Ishikawa (cell line): ENCODE results near the gene RMI1.

ENCODE experiments used
- CEBPB ChIP-seq: IDR thresholded peaks from 2 replicates; pipeline ENCODE4 v1.6.1; 2012
- CREB1 ChIP-seq: IDR thresholded peaks from 2 replicates; pipeline ENCODE4 v1.6.1; 2012; ENCODE audit warnings: low read depth
- EGR1 ChIP-seq: IDR thresholded peaks from 2 replicates; pipeline ENCODE4 v1.6.1; 2012
- EP300 ChIP-seq: IDR thresholded peaks from 2 replicates; pipeline ENCODE4 v1.6.1; 2012; ENCODE audit warnings: borderline replicate concordance
- NFIC ChIP-seq: IDR thresholded peaks from 2 replicates; pipeline ENCODE4 v1.6.1; 2012
- RAD21 ChIP-seq: IDR thresholded peaks from 2 replicates; pipeline ENCODE4 v1.6.1; 2012; ENCODE audit warnings: low read depth
- TAF1 ChIP-seq: IDR thresholded peaks from 2 replicates; pipeline ENCODE4 v1.6.1; 2012; ENCODE audit warnings: low read depth, mild to moderate bottlenecking
- TCF12 ChIP-seq: IDR thresholded peaks from 2 replicates; pipeline ENCODE4 v1.6.1; 2012; ENCODE audit warnings: low read depth
- YY1 ChIP-seq: IDR thresholded peaks from 2 replicates; pipeline ENCODE4 v1.6.1; 2012; ENCODE audit warnings: low read depth
- ZBTB7A ChIP-seq: IDR thresholded peaks from 2 replicates; pipeline ENCODE4 v1.6.1; 2012; ENCODE audit warnings: low read depth
- TF ChIP-seq, protein P1 (sequence below): IDR thresholded peaks from 2 replicates; pipeline ENCODE4 v1.6.1; 2012
- TF ChIP-seq, protein P2 (sequence below): IDR thresholded peaks from 2 replicates; pipeline ENCODE4 v1.6.1; 2012; ENCODE audit warnings: low read depth, mild to moderate bottlenecking

DNA sequence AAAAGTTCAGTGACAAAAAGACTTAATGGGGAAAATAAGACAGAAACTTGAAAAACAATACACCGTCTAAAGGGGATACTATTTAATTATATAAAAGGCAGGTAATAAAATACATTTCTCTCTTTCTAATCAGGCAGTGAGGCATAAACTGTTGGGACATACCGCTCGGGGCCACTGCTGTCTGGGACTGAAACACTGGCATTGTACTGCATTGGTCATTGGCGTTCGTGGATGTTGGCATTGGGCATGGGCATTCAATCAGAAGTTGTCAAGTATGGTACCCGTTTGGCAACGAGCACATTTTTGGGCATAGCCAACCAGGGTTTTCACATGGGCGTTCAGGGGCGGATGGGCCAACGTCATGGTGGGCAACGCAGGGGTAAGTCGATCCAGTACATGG, 5.3 kb upstream of the RMI1 start:
- TF ChIP-seq ZBTB7A (no peak), EP300 (no peak), TAF1 (no peak), TCF12 (no peak), EGR1 (no peak), CREB1 (no peak), RAD21 (no peak), YY1 (no peak), NFIC (no peak), CEBPB (no peak)
- TF ChIP-seq, protein P1, sequence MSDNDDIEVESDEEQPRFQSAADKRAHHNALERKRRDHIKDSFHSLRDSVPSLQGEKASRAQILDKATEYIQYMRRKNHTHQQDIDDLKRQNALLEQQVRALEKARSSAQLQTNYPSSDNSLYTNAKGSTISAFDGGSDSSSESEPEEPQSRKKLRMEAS, result no peak
- TF ChIP-seq, protein P2, sequence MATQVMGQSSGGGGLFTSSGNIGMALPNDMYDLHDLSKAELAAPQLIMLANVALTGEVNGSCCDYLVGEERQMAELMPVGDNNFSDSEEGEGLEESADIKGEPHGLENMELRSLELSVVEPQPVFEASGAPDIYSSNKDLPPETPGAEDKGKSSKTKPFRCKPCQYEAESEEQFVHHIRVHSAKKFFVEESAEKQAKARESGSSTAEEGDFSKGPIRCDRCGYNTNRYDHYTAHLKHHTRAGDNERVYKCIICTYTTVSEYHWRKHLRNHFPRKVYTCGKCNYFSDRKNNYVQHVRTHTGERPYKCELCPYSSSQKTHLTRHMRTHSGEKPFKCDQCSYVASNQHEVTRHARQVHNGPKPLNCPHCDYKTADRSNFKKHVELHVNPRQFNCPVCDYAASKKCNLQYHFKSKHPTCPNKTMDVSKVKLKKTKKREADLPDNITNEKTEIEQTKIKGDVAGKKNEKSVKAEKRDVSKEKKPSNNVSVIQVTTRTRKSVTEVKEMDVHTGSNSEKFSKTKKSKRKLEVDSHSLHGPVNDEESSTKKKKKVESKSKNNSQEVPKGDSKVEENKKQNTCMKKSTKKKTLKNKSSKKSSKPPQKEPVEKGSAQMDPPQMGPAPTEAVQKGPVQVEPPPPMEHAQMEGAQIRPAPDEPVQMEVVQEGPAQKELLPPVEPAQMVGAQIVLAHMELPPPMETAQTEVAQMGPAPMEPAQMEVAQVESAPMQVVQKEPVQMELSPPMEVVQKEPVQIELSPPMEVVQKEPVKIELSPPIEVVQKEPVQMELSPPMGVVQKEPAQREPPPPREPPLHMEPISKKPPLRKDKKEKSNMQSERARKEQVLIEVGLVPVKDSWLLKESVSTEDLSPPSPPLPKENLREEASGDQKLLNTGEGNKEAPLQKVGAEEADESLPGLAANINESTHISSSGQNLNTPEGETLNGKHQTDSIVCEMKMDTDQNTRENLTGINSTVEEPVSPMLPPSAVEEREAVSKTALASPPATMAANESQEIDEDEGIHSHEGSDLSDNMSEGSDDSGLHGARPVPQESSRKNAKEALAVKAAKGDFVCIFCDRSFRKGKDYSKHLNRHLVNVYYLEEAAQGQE, result no peak
